Hippocampal formation (tissue), 2 donors: ENCODE results near the gene ZNF816.
"Not testable (repeated sequence)": the region's sequence is repeated elsewhere in the genome, so short reads cannot be mapped to it uniquely, and the experiment has no call there.

ENCODE experiments used
- DNase-seq, 2 donors: peaks; one replicate each; lab custom pipeline; 2025; lab: John Stamatoyannopoulos, UW

ZNF816 gene

DNA sequence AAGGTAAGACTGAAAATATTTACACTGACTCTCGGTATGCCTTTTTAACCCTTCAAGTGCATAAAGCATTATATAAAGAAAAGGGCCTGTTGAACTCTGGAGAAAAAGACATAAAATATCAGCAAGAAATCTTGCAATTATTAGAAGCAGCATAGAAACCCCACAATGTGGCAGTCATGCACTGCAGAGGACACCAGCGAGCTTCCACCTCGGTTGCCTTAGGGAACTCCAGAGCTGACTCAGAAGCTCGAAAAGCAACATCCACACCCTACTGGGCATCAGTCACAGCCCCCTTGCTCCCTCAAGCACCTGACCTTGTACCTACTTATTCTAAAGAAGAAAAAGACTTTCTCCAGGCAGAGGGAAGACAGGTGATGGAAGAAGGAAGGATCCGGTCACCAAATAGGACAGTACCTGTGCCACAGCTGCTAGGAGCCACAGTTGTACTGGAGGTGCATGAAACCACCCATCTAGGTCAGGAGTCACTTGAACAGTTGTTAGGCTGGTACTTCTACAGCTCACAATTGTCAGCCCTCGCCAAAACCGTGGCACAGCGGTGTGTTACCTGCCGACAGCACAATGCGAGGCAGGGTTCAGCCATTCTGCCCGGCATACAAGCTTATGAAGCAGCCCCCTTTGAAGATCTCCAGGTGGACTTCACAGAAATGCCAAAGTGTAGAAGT is 2.9 kb downstream of the ZNF816 start:
- no peak for DNase-seq

DNA sequence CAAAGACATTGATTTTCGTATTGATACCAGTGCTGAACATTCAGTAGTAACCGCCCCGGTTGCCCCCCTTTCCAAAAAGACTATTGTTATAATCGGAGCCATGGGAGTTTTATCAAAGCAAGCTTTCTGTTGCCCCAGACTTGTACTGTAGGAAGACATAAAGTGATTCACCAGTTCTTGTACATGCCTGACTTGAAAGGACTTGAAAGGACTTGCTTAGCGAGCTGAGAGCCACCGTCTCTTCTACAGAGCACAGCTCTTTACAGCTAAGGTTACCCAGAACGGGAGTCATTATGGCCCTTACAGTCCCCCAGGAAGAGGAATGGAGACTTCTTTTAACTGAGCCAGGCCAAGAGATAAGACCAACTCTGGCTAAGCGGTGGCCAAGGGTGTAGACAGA is 5.1 kb downstream of the ZNF816 start:
- DNase-seq: no peak

DNA sequence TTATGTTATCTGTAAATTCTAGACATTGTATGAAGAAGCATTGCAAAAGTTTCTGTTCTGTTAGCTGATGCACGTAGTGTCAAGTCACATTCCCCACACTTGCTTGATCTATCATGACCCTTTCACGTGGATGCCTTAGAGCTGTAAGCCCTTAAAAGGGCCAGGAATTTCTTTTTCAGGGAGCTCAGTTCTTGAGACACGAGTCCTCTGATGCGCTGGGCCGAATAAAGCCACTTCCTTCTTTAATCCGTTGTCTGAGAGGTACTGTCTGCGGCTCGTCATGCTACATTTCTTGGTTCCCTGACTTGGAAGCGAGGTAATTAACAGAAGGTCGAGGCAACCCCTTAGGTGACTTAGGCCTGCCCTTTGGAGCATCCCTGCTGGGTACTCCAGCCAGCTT is 5.8 kb downstream of the ZNF816 start:
- DNase-seq: no peak

DNA sequence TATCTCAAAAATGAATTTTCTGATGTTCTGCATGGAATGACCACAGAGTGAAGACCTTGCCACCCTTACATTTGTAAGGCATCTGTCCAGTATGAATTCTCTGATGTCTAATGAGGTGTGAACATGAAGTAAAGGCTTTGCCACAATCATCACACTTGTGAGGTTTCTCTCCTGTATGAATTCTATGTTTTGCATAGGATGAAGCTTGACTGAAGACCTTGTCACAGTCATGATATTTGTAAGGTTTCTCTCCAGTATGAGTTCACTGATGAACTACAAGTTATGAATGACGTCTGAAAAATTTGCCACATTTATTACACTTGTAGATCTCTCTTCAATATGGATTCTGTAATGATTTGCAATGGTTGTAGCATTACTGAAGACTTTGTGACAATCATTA is 13.3 kb downstream of the ZNF816 start:
- no peak for DNase-seq

DNA sequence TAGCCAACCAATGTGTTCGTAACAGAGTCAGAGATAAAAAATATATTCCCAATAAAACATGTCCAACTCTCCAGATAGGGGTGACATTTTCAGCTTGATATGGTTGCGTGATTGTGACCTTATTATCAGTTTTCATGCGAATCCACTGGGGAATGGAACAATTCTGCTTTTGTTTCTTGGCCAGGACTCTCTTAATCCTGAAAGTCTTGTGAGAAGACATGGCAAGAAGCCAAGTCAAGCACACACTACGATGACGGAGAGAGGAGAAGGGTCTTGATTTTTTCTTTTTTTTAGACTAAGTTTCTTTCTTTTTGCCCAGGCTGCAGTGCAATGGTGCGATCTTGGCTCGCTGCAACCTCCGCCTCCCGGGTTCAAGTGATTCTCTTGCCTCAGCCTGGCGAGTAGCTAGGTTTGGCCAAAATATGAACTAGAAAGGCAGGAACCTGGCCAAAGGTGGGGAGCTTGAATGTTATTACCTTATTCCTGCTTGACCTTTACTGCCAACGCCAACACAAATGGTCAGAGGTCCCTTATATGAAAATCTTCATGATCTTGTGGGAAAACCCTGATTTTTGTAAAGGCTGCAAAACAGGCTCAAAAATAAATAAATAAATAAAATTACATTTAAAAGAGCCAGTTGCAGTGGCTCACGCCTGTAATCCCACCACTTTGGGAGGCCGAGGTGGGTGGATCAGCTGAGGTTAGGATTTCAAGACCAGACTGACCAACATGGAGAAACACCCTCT is 14.5 kb downstream of the ZNF816 start:
- no peak for DNase-seq

DNA sequence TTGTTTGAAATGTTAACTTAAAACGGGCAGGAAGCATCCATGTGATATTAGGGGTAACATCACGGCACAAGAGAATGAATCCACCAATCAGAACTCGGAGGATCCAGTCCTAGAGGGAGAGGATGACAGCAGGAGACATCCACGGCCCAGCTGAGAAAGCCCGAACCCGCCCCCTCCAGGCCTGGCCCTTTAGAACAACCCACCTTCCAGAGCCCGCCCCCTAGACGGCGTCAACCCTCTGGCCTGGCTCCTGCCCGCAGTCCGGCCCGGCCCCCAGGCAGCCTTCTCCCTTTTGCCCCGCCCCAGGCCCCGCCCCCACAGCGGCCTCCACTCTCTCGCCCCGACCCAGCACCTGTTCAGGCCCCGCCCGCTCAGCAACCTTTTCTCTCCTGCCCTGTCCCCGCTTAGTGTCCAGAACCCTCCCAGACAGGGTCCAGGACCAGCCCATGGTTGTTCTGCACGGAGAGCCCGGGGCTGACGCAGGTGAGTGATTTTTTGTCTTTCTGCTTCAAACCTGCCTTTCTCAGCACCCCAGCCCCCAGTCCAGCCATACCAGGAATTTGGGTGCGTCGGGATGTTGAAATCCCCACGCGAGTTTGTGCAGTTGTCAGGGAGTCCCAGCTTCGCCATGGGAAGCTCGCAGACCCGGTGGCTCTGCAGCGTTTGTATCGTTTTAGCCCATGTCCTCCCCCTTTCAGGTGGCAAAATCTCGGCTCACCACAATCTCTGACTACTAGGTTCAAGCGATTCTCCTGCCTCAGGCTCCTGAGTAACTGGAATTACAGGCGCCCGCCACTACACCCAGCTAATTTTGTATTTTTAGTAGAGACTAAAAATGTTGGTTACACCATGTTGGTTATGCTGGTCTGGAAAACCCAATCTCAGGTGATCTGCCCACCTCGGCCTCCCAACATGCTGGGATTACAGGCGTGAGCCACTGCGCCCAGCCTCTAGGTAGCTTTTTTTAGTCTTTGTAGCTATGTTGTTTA is 16.1 kb downstream of the ZNF816 start:
- DNase-seq: no peak

DNA sequence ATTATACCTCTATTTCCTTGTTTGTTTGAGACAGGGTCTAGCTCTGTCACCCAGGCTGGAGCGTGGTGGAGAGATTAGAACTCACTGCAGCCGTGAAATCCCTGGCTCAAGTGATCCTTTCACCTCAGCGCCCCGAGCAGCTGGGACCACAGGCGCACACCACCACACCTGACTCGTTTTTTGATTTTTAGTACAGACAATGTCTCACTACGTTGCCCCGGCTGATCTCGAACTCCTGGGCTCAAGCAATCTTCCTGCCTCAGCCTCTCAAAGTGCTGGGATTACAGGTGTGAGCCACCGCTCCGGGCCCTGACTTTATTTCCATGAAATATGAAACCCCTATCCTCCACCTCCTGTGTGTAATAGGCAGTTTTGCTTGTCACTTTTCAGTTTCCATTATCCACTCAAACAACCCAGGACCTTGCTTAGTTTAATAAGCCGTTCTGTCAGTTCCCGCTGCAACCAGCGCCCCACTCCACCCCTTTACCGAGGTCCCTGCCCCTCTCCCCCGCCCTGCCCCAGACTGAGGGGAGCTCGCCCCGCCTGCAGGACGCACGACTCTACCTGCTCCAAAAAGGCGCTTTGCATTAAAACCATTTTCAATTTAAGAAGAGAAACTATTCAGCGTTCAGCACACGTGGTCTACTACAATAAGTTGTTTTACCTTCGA is 16.9 kb downstream of the ZNF816 start:
- no peak for DNase-seq

DNA sequence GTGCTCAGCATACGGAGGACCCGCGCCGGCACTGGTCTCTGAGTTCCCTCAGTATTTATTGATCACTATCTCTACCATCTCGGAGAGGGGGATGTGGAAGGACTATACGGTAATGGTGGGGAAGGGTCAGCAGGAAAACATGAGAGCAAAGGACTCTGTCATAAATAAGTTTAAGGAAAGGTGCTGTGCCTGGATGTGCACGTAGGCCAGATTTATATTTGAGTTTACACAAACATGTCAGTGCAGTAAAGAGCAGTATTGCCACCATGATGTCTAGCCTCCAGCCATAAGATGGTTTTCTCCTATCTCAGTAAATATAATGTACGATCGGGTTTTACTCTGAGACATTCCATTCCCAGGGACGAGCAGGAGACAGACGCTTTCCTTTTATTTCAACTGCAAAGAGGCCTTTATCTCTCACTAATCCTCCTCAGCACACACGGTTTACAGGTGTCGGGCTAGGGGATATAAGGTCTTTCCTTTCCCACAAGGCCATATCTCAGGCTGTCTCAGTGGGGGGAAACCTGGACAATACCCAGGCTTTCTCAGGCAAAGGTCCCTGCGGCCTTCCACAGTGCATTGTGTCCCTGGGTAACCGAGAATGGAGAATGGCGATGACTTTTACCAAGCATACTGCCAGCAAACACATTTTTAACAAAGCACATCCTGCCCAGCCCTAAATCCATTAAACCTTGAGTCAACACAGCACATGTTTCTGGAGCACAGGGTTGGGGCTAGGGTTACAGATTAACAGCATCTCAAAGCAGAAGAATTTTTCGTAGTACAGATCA is 17.8 kb downstream of the ZNF816 start:
- DNase-seq: not testable (repeated sequence)

DNA sequence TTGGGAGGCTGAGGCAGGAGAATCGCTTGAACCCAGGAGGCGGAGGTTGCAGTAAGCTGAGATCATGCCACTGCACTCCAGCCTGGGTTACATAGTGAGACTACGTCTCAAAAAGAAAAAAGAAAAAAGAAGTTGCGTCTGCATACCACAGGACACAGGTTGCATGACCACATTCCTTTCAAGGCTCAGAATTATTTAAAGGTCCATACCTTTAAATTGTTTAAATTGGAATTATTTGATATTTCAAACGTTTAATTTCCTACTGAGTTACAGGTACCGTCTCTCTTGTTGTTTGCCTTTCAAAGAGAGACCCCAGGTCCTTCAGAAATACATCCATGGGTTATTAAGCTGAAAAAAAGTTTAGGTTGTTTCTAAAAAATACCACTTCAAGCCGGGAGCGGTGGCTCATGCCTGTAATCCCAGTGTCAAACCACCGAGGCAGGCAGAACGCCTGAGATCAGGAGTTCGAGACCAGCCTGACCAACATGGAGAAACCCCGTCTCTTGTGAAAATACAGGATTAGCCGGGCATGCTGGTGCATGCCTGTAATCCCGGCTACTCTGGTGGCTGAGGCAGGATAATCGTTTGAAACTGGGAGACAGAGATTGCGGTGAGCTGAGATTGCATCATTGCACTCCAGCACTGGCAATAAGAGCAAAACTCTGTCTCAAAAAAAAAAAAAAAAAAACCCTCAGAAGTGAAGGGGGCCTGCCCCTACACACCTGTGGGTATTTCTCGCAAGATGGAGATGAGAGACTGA is 18.6 kb downstream of the ZNF816 start:
- DNase-seq: no peak

DNA sequence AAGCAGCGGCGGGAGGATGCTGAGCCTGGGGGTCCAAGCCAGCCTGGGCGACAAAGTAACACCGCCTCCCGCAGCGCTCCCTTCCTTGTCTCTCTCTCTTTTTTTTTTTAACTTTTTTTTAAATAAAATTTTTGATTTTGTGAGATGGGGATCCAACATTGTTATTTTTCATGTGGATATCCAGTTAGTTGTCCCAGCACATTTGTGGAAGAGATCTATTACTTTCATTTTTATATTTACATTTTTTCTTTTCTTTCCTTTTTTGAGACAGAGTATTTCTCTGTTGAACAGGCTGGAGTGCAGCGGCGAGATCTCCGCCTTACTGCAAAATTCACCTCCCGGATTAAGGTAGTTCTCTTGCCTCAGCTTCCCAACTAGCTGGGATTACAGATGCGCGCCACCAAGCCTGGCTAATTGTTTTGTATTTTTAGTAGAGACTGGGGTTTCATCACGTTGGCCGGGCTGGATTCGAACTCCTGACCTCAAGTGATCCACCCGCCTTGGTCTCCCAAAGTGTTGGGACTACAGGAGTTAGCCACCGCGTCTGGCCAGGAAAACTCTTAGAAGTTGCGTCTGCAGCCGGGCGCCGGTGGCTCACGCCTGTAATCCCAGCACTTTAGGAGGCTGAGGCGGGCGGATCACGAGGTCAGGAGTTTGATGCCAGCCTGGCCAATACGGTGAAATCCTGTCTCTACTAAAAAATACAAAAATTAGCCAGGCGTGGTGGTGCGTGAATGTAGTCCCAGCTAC is 19.4 kb downstream of the ZNF816 start:
- no peak for DNase-seq

DNA sequence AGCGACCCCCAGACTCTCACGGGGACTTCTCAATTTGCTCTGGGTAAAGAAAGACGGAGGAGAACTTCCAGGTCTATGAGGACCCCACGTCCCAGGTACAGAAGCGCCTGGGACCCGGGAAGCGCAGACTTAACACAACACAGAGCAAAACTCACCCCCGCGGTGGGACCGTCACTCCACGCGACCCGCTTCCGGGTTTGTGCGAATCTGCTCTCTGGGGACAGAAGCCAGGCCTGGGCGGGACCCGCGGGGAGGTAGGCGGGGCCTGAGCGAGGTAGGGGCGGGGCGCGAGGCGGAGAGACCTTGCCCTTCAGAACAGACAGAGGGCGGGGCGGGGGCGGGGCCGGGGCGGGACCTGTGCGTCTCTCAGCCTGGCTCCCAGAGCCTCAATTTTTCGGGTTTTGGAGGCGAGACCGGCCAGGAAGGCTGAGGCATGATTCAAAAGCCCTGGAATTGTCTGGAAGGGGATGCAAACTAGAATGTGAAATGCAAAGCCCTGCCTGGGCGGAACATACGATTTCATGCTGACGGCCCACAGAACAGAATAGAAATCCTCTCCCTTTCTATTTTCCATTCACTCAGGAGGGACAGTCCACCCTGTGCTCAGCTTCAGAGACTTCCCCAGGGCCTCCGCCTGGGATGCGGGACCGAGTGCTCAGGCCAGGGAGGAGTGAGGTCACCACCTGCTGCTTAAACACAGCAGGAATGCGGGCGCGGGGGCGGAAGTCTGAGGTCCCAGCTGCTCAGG is 20.1 kb downstream of the ZNF816 start:
- DNase-seq: peak; percentile 18 to 85

DNA sequence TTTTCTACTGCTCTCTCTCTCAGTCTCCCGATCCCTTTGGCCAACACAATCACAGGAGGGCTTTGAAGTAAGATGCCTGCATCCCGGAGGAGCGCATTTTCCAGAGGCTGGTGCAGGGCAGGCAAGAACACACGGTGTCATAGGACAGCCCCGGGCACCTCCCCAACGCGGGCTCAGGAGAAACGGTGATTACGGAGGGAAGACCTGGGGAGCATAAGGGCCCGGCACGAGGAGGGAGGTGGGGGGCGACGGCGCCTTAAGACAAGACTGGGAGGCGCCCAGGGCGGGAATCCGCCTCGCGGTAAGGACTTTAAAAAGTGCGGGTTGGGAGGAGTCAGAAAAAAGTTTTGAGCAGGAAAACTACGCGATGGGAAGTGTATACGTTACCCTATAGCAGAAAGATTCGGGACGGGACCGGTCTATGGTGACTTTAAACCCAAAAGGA is 20.7 kb downstream of the ZNF816 start:
- DNase-seq: no peak

DNA sequence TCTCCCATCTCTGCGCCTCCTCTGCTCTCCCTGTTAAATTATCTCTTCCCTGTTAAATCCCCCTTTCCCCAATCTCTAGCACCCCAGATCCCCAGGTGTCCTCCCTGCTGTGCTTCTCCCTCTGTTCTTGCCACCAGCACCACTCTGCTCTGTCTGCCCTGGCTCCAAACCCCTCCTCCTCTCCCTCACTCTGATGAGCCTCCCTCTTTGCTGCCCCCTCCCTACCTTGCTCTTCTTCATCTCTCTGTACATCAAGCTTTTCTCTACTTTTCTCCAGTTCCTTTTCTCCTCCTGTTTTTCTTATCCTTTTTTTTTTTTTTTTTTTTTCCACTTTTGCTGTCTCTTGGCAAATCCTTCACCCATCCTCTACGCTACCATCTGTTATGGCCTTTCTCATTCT is 21.2 kb downstream of the ZNF816 start:
- not testable (repeated sequence) for DNase-seq

DNA sequence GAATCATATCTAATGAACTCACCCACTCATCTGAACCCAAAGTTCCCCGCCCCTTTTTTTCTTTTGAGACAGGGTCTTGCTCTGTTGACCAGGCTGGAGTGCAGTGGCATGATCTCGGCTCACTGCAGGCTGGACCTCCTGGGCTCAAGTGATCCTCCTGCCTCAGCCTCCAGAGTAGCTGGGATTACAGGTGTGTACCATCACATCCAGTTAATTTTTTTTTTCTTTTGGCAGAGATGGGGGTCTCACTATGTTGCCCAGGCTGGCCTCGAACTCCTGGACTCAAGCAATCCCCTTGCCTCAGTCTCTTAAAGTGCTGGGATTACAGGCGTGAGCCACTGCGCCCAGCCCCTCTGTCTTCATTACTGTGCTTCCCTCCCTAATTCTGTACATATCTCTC is 21.8 kb downstream of the ZNF816 start:
- not testable (repeated sequence) for DNase-seq

DNA sequence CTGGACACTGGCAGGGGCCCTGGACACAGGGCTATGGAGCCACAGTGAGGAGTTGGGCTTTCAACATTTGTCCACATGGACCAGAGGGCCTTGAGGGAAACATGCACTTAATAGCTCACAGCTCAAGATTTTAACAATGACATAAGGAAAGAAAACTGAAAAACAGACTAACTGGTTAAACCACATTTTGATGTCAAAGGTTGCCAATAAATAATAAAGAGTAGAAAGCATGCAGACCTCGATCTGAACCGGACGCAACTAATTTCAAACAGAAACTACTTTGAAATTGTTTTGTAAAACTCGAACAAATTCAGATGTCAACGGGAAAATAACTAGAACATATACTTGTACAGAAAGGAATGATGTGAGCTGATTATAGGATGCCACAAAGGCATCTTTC is 23.9 kb downstream of the ZNF816 start:
- no peak for DNase-seq

DNA sequence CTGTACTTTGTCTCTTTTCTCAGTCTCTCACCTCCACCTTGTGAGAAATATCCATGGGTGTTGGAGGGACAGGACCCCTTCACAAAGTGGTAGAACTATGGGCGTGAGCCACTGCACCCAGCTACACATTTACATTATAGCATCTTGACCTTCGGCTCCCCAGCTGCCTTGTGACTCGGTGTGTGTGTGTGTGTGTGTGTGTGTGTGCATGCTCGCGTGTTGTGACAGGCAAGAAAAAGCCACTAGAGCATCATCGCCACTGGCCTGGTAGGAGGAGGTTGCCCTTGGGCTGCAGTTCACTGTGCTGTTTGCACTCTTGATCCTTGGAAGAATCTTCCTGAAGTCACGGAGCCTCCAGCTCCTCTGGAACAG is 25.7 kb downstream of the ZNF816 start:
- DNase-seq: no peak

DNA sequence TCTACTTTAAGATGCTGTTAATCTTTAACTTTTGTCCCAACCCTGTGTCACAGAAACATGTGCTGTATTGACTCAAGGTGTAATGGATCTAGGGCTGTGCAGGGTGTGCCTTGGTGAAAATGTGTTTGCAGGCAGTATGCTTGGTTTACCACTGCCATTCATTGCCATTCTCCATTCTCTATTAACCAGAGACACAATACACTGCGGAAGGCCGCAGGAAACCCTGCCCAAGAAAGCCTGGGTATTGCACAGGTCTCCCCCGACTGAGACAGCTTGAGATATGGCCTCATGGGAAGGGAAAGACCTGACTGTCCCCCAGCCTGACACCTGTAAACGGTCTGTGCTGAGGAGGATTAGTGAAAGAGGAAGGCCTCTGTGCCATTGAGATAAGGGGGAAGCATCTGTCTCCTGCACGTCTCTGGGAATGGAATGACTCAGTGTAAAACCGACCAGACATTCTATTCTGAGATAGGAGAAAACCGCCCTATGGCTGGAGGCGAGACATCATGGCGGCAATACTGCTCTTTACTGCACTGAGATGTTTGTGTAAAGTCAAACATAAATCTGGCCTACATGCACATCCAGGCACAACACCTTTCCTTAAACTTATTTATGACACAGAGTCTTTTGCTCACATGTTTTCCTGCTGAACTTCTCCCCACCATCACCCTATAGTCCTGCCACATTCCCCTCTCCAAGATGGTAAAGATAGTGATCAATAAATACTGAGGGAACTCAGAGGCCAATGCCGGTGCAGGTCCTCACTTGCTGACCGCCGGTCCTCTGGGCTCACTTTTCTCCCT is 26.3 kb downstream of the ZNF816 start:
- no peak for DNase-seq

DNA sequence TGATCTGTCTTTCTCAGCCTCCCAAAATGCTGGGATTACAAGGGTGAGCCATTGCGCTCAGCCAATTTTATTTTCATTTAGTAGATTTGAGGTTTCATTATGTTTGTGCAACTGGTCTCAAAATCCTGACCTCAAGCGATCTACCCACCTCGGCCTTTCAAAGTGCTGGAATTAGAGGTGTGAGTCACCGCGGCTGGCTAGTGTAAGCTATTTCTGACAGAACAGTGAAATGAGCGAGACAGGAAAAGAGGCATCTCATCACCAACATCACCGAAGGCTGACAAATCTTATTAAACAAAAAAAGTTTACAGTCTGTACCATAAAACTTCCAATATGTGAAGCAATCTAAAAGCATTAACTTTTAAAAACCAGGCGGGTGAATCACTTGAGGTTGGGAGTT is 27.2 kb downstream of the ZNF816 start:
- DNase-seq: no peak
